SH-SY5Y (cell line): ENCODE results near the gene CHID1.

Experiments
- GATA2 ChIP-seq: IDR thresholded peaks from 2 replicates; pipeline ENCODE4 v1.6.1; 2011; ENCODE audit warnings: mild to moderate bottlenecking, low read depth, low read length
- GATA3 ChIP-seq: IDR thresholded peaks from 2 replicates; pipeline ENCODE4 v1.6.1; 2011; ENCODE audit warnings: low read depth, mild to moderate bottlenecking, low read length, moderate library complexity

Gene CHID1

GRCh38 chr11:889257-889656, 21.4 kb downstream of the CHID1 start:
- TF ChIP-seq GATA3 (no peak), GATA2 (no peak)

GRCh38 chr11:888310-889212, 22.0 kb downstream of the CHID1 start:
- no peak for TF ChIP-seq GATA2
- no peak for TF ChIP-seq GATA3

- no peak for TF ChIP-seq GATA3
- no peak for TF ChIP-seq GATA2
Measured at GRCh38 chr11:887589-887988, 23.0 kb downstream of the CHID1 start.

GRCh38 chr11:886568-886967, 24.0 kb downstream of the CHID1 start:
- TF ChIP-seq GATA2 (no peak), GATA3 (no peak)

- TF ChIP-seq GATA2: no peak
- TF ChIP-seq GATA3: no peak
Measured at GRCh38 chr11:884578-885070, 26.0 kb downstream of the CHID1 start.

- TF ChIP-seq GATA2 (no peak), GATA3 (no peak)
Measured at GRCh38 chr11:883527-883926, 27.1 kb downstream of the CHID1 start.

GRCh38 chr11:882596-882995, 28.0 kb downstream of the CHID1 start:
- TF ChIP-seq GATA2 (no peak), GATA3 (no peak)

GRCh38 chr11:880447-880846, 30.2 kb downstream of the CHID1 start:
- TF ChIP-seq GATA2 (no peak), GATA3 (no peak)

- TF ChIP-seq GATA3 (no peak), GATA2 (no peak)
Measured at GRCh38 chr11:877565-877964, 33.0 kb downstream of the CHID1 start.

- TF ChIP-seq GATA3: no peak
- TF ChIP-seq GATA2: no peak
Measured at GRCh38 chr11:876545-876944, 34.1 kb downstream of the CHID1 start.

- TF ChIP-seq GATA2: no peak
- TF ChIP-seq GATA3: no peak
Measured at GRCh38 chr11:875769-876301, 34.8 kb downstream of the CHID1 start.

GRCh38 chr11:875203-875602, 35.4 kb downstream of the CHID1 start:
- TF ChIP-seq GATA2 (no peak), GATA3 (no peak)

GRCh38 chr11:873706-874105, 36.9 kb downstream of the CHID1 start:
- TF ChIP-seq GATA3: no peak
- TF ChIP-seq GATA2: no peak

GRCh38 chr11:872799-873198, 37.8 kb downstream of the CHID1 start:
- TF ChIP-seq GATA2 (no peak), GATA3 (no peak)

GRCh38 chr11:871472-871871, 39.1 kb downstream of the CHID1 start:
- TF ChIP-seq GATA2 (no peak), GATA3 (no peak)
